Effector memory CD4-positive, alpha-beta T cell (primary cell): ENCODE measurements around the gene L1CAM.

ENCODE experiments used
- DNase-seq, 3 donors: peaks; one replicate each; pipeline ENCODE4 v3.0.0-alpha.2; 2020
- H3K27ac ChIP-seq: 2 replicates; pipeline ENCODE4 v1.7.0; 2013; ENCODE audit warnings: mild to moderate bottlenecking, low read length, moderate library complexity; ENCODE audit not compliant: insufficient read depth, poor library complexity, severe bottlenecking
- H3K27me3 ChIP-seq: replicated peaks from 2 replicates; pipeline ENCODE4 v1.7.0; 2013; ENCODE audit warnings: mild to moderate bottlenecking, low read length; ENCODE audit not compliant: insufficient read depth, control insufficient read depth, poor library complexity, severe bottlenecking
- H3K36me3 ChIP-seq: 2 replicates; pipeline ENCODE4 v1.7.0; 2013; ENCODE audit warnings: mild to moderate bottlenecking, low read length, moderate library complexity; ENCODE audit not compliant: control insufficient read depth, insufficient read depth
- H3K4me1 ChIP-seq: 2 replicates; pipeline ENCODE4 v1.7.0; 2013; ENCODE audit warnings: low read length, mild to moderate bottlenecking; ENCODE audit not compliant: control insufficient read depth, insufficient read depth, poor library complexity, severe bottlenecking
- H3K4me3 ChIP-seq: 2 replicates; pipeline ENCODE4 v1.7.0; 2013; ENCODE audit warnings: low read length, low read depth, mild to moderate bottlenecking; ENCODE audit not compliant: insufficient read depth, poor library complexity, severe bottlenecking
- H3K9me3 ChIP-seq: 2 replicates; pipeline ENCODE4 v1.7.0; 2013; ENCODE audit warnings: mild to moderate bottlenecking, low read length, moderate library complexity; ENCODE audit not compliant: control insufficient read depth

The L1CAM gene

GRCh38 chrX:153922932-153923857 is 37.2 kb upstream of the L1CAM start:
- Histone ChIP-seq H3K36me3 (peaks cover 13% of the 10 kb centered on the region), H3K9me3 (no peaks in the 10 kb centered on the region), H3K27me3 (no peaks in the 10 kb centered on the region), H3K27ac (peak overlapping the region; percentile 98), H3K4me1 (peaks cover 36% of the 10 kb centered on the region), H3K4me3 (no peak overlapping the region)
- no peak for DNase-seq

DNA sequence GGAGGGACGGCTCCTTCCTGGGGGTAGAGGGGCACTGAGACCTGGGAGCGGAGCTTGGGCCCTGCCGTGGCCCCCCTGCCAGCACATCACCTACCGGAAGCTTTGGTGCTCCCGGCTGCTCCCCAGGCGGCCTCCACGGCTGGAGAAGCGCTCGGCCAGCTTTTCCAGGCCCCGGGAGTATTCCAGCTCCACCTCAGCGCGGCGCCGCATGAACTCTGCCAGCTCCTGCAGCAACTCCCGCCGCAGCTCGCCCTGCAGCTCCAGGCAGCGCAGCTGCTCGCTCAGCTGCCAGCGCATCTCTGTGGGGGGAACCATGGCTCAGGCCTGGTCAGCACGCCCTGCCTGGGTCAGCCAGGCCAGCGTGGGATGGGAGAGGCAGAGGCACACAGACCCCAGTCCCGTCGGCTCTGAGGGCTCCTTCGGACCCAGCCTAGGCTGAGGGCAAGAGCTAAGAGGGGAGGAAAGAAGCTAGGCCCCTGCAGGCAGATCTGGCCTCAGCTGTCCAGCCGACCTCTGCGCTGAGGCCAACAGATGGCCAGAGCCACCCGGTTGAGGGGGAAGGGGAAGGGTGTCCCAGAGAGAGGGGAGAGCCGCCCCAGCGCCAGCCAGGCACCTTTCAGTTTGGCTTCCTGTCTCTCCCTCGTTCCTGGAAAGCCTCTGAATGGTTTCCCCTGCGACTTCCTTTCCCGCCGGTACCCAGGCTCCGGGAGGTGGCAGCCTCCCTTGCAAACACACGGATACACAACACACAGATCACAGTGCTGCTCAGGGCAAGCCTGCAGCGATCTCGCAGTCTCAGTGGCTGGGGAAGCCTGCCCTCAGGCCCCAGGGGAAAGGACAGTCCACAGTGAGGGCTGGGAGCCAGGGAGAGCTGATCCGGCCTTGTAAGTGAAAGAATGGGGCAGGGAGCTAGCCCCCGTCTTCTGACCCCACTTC is 35.8 kb upstream of the L1CAM start:
- no peaks in the 10 kb centered on the region for H3K9me3 ChIP-seq
- H3K27ac ChIP-seq: peak overlapping the region; percentile 48
- no peak overlapping the region for H3K4me3 ChIP-seq
- peaks cover 13% of the 10 kb centered on the region for H3K36me3 ChIP-seq
- H3K27me3 ChIP-seq: no peaks in the 10 kb centered on the region
- DNase-seq: no peak
- H3K4me1 ChIP-seq: peaks cover 28% of the 10 kb centered on the region

- H3K9me3 ChIP-seq: no peaks in the 10 kb centered on the region
- no peak overlapping the region for H3K4me3 ChIP-seq
- peaks cover 13% of the 10 kb centered on the region for H3K36me3 ChIP-seq
- H3K27me3 ChIP-seq: no peaks in the 10 kb centered on the region
- no peak overlapping the region for H3K27ac ChIP-seq
- H3K4me1 ChIP-seq: peaks cover 23% of the 10 kb centered on the region
- DNase-seq: no peak
These were observed 35.1 kb upstream of the L1CAM start for GRCh38 chrX:153921070-153921469.

GRCh38 chrX:153920546-153920945 is 34.6 kb upstream of the L1CAM start:
- no peak for DNase-seq
- no peaks in the 10 kb centered on the region for H3K27me3 ChIP-seq

GRCh38 chrX:153919281-153919680 is 33.3 kb upstream of the L1CAM start:
- Histone ChIP-seq H3K4me3 (no peak overlapping the region), H3K27ac (no peak overlapping the region), H3K9me3 (no peaks in the 10 kb centered on the region), H3K4me1 (peaks cover 20% of the 10 kb centered on the region), H3K36me3 (peaks cover 17% of the 10 kb centered on the region), H3K27me3 (no peaks in the 10 kb centered on the region)
- no peak for DNase-seq

More at GRCh38 chrX:153920546-153920945, 34.6 kb upstream of the L1CAM start:
- no peak overlapping the region for H3K27ac ChIP-seq
- H3K4me1 ChIP-seq: peaks cover 21% of the 10 kb centered on the region
- H3K4me3 ChIP-seq: no peak overlapping the region
- no peaks in the 10 kb centered on the region for H3K9me3 ChIP-seq
- peaks cover 17% of the 10 kb centered on the region for H3K36me3 ChIP-seq

DNA sequence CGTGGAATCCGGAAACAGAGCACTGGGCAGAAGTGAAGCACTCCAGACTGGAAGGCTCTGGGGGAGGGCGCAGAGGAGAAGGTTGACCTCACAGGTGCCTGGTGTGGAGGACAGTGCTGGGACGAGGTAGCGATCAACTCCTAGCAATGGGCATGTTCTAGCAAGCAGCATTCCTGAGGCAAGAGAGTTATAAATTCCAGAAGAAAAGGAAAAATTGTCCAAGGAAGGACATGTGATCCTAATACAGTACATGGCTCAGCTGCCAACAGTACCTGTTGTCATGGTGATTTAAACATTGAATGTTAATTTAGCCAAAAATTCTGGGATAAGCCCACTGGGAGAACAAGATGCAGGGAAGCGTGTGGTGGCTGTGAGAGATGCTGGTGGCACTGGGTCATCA is 31.9 kb upstream of the L1CAM start:
- no peak for DNase-seq
- H3K27me3 ChIP-seq: no peaks in the 10 kb centered on the region
- H3K9me3 ChIP-seq: no peaks in the 10 kb centered on the region
- H3K36me3 ChIP-seq: peaks cover 29% of the 10 kb centered on the region
- peaks cover 14% of the 10 kb centered on the region for H3K4me1 ChIP-seq
- no peak overlapping the region for H3K27ac ChIP-seq
- no peak overlapping the region for H3K4me3 ChIP-seq

- Histone ChIP-seq H3K9me3 (no peaks in the 10 kb centered on the region), H3K36me3 (peaks cover 38% of the 10 kb centered on the region), H3K27ac (no peak overlapping the region), H3K4me3 (no peak overlapping the region), H3K4me1 (no peaks in the 10 kb centered on the region), H3K27me3 (no peaks in the 10 kb centered on the region)
- no peak for DNase-seq
These were observed 27.7 kb upstream of the L1CAM start for GRCh38 chrX:153913701-153914100.

DNA sequence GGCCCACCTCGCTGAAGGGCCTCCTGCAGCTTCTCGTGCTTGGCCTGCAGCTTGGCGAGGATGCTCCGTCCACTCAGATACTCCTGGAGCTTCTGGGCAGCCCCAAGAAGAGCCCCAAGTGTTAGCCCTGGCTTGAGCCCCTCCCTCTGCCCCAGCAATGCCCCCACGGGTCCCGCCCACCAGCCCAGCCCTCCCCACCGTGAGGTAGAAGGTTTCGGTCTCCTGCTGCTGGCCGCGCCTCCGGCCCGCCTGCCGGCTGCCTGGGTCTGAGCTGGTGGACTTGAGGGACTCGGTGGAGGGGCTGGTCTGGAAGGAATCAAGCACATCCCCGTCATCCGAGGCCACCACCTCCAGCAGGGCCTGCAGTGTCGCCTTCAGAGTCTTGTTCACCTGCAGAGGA is 27.2 kb upstream of the L1CAM start:
- no peak overlapping the region for H3K27ac ChIP-seq
- H3K36me3 ChIP-seq: peaks cover 36% of the 10 kb centered on the region
- no peaks in the 10 kb centered on the region for H3K27me3 ChIP-seq
- no peaks in the 10 kb centered on the region for H3K4me1 ChIP-seq
- no peaks in the 10 kb centered on the region for H3K9me3 ChIP-seq
- no peak overlapping the region for H3K4me3 ChIP-seq
- no peak for DNase-seq

DNA sequence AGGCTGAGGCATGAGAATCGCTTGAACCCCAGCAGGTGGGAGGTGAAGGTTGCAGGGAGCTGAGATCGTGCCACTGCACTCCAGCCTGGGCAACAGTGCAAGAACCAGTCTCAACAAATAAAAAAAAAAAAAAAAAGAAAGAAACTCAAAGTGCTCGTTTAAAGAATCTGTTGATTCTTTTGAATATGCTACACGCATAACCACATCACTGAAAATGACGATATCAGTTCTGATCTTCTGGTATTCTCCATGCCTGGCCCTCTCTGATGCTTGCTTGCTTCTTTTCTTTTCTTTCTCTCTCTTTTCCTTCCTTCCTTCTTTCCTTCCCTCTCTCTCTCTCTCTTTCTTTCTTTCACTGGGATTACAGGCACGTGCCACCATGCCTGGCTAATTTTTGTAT is 25.8 kb upstream of the L1CAM start:
- DNase-seq: no peak
- H3K27me3 ChIP-seq: no peaks in the 10 kb centered on the region

GRCh38 chrX:153910446-153910845 is 24.5 kb upstream of the L1CAM start:
- H3K27ac ChIP-seq: no peak overlapping the region
- no peaks in the 10 kb centered on the region for H3K27me3 ChIP-seq
- peaks cover 33% of the 10 kb centered on the region for H3K36me3 ChIP-seq
- H3K4me3 ChIP-seq: no peak overlapping the region
- no peaks in the 10 kb centered on the region for H3K9me3 ChIP-seq
- no peaks in the 10 kb centered on the region for H3K4me1 ChIP-seq
- no peak for DNase-seq

More for the DNA sequence above, 25.8 kb upstream of the L1CAM start:
- Histone ChIP-seq H3K9me3 (no peaks in the 10 kb centered on the region), H3K27ac (no peak overlapping the region), H3K4me3 (no peak overlapping the region), H3K36me3 (peaks cover 36% of the 10 kb centered on the region), H3K4me1 (no peaks in the 10 kb centered on the region)
